Left colon (tissue), 2 donors: Measurements from ENCODE around the gene TMEM253. TPM values are rescaled to one million over a fixed set of nuclear protein-coding genes. Genes with fewer than 3 reads are reported as not detected.

Experiments used
- ATAC-seq: fragments of 200-7000 bp; cut with Tn5 transposase; one replicate; pipeline ENCODE4 v1.9.1; 2020; ENCODE audit warnings: mild to moderate bottlenecking, moderate library complexity
- DNase-seq, 2 donors: peaks; one replicate each; pipeline ENCODE4 v3.0.0-alpha.2; 2020
- intact Hi-C, 2 donors: fragments of 100-400 bp; cut with DNase I in 1 of 2; cut with micrococcal nuclease in 1 of 2; formaldehyde crosslinking; loops; one replicate each; pipeline versions ENCODE4 v1.11.2 to v1.14.0; 2022; cut with DNase I, micrococcal nuclease
- total RNA-seq, 2 donors: library from RNA; stranded (reverse); fragmentation: NEBNext Ultra II Directional; extraction: Animal tissue kit (Norgen Biotek cat#: 25700); gene quantifications; one replicate each; pipeline ENCODE4 v1.2.1, GENCODE V29; 2021
- donor health status: DM: no; HTN: no; CAD: no.
- donor health status: DM: yes; HTN: yes; CAD: no.

The TMEM253 gene
- total RNA-seq, 2 donors from 2014 or later = 37.5 to 46.8 TPM

- DNase-seq (no peak), ATAC-seq (no peak)
- intact Hi-C loops = loop anchor here in 1 of 2 donors (5.0 kb wide), 1 partner anchor 38 kb away; no protein-coding TSS in a partner anchor
These were observed 31.3 kb upstream of the TMEM253 start for GRCh38 chr14:21069388-21070082.

GRCh38 chr14:21070083-21070609, 30.7 kb upstream of the TMEM253 start, which contains the start of gene ARHGEF40:
TSS of gene ARHGEF40 (plus strand) at chr14:21070304. CDS start at chr14:21070397, 93 bp downstream.
- ATAC-seq (peak; percentile 45), DNase-seq (peak in 1 of 2 donors; percentile 69)
- intact Hi-C loops = no loop called here

GRCh38 chr14:21070610-21071224, 30.1 kb upstream of the TMEM253 start:
- ATAC-seq (peak; percentile 51), DNase-seq (peak; percentile 72 to 79)
- intact Hi-C loops = no loop called here

- ATAC-seq (peak; percentile 45), DNase-seq (peak; percentile 81 to 87)
- intact Hi-C loops = no loop called here
These were observed 29.4 kb upstream of the TMEM253 start for GRCh38 chr14:21071225-21072030.

- no peak for DNase-seq
- intact Hi-C loops = no loop called here
- no peak for ATAC-seq
These were observed 28.8 kb upstream of the TMEM253 start for GRCh38 chr14:21072031-21072473.

GRCh38 chr14:21072781-21073339, 28.0 kb upstream of the TMEM253 start:
- intact Hi-C loops = no loop called here
- DNase-seq = peak; percentile 69 to 84
- ATAC-seq = peak; percentile 49

DNA sequence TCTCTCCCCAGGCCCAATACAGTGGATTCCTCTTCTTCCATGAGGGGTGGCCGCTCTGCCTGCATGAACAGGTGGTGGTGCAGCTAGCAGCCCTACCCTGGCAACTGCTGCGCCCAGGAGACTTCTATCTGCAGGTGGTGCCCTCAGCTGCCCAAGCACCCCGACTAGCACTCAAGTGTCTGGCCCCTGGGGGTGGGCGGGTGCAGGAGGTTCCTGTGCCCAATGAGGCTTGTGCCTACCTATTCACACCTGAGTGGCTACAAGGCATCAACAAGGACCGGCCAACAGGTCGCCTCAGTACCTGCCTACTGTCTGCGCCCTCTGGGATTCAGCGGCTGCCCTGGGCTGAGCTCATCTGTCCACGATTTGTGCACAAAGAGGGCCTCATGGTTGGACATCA, 26.9 kb upstream of the TMEM253 start:
- no peak for ATAC-seq
- no peak for DNase-seq
- intact Hi-C loops = no loop called here

DNA sequence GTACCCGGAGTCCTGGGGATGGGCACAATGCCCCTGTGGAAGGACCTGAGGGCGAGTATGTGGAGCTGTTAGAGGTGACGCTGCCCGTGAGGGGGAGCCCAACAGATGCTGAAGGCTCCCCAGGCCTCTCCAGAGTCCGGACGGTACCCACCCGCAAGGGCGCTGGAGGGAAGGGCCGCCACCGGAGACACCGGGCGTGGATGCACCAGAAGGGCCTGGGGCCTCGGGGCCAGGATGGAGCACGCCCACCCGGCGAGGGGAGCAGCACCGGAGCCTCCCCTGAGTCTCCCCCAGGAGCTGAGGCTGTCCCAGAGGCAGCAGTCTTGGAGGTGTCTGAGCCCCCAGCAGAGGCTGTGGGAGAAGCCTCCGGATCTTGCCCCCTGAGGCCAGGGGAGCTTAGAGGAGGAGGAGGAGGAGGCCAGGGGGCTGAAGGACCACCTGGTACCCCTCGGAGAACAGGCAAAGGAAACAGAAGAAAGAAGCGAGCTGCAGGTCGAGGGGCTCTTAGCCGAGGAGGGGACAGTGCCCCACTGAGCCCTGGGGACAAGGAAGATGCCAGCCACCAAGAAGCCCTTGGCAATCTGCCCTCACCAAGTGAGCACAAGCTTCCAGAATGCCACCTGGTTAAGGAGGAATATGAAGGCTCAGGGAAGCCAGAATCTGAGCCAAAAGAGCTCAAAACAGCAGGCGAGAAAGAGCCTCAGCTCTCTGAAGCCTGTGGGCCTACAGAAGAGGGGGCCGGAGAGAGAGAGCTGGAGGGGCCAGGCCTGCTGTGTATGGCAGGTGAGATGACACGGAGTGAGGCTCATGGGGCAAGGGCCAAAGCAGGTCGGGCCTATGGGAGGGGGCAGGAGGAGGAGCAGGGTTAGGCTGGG, 26.2 kb upstream of the TMEM253 start:
- intact Hi-C loops = no loop called here
- no peak for ATAC-seq
- no peak for DNase-seq

GRCh38 chr14:21075719-21076437, 25.0 kb upstream of the TMEM253 start:
- DNase-seq (no peak), ATAC-seq (no peak)
- intact Hi-C loops = no loop called here

- DNase-seq (no peak), ATAC-seq (no peak)
- intact Hi-C loops = no loop called here
These were observed 23.2 kb upstream of the TMEM253 start for GRCh38 chr14:21077672-21078071.

GRCh38 chr14:21078287-21078686, 22.6 kb upstream of the TMEM253 start:
- ATAC-seq (no peak), DNase-seq (no peak)
- intact Hi-C loops = no loop called here

DNA sequence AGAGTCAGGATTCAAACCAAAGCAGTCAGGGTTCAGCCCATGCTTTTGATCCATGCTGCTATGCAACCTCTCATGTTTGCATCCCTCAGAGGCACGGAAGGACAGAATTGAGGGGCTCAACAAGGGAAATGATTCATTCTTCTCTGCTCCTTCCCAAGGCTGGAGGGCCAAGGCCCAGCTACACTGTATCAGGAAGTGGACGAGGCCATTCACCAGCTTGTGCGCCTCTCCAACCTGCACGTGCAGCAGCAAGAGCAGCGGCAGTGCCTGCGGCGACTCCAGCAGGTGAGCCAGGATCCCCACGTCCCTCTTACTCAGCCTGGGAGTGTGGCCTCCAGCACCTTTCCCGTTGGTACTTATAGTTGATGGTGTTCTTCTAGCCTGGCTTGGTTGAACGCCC, 22.1 kb upstream of the TMEM253 start:
- intact Hi-C loops = no loop called here
- no peak for DNase-seq
- ATAC-seq = no peak

DNA sequence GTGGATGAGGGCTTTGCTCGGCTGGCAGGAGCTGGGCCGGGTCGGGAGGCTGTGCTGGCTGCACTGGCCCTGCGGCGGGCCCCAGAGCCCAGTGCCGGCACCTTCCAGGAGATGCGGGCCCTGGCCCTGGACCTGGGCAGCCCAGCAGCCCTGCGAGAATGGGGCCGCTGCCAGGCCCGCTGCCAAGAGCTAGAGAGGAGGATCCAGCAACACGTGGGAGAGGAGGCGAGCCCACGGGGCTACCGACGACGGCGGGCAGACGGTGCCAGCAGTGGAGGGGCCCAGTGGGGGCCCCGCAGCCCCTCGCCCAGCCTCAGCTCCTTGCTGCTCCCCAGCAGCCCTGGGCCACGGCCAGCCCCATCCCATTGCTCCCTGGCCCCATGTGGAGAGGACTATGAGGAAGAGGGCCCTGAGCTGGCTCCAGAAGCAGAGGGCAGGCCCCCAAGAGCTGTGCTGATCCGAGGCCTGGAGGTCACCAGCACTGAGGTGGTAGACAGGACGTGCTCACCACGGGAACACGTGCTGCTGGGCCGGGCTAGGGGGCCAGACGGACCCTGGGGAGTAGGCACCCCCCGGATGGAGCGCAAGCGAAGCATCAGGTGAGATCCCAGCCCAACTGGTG, 19.2 kb upstream of the TMEM253 start:
- ATAC-seq (no peak), DNase-seq (no peak)
- intact Hi-C loops = no loop called here

- DNase-seq (no peak), ATAC-seq (no peak)
- intact Hi-C loops = no loop called here
These were observed 17.1 kb upstream of the TMEM253 start for GRCh38 chr14:21083565-21084325.

- ATAC-seq = no peak
- no peak for DNase-seq
- intact Hi-C loops = no loop called here
These were observed 16.5 kb upstream of the TMEM253 start for GRCh38 chr14:21084396-21084795.
